ENCODE measurements around the gene GLI1.

DNA sequence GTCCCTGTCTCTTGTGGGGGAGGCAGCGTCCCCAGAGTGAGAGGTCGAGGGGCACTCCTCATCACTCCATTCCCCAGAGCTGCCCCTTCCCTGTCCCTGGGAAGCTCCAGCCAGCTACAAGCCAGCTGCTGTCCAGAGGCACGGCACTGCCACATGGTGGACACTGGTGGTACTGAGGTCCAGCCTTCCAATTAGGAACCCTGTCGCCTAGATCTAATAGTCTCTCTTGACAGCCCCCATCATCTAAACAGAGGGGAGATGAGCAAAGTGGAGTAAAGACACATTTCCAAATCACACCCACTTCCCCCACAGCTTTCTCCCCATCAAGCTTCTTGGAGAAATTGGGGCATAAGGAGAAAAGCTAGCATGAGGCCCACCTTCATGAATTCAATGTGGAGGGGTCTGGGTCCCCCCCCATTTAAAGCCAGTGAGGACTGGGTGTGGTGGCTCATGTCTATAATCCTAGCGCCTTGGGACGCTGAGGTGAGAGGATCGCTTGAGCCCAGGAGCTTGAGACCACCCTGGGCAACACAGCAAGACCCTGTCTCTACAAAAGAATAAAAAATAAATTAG is 6.6 kb upstream of the GLI1 start:
- TF ChIP-seq, protein P1, sequence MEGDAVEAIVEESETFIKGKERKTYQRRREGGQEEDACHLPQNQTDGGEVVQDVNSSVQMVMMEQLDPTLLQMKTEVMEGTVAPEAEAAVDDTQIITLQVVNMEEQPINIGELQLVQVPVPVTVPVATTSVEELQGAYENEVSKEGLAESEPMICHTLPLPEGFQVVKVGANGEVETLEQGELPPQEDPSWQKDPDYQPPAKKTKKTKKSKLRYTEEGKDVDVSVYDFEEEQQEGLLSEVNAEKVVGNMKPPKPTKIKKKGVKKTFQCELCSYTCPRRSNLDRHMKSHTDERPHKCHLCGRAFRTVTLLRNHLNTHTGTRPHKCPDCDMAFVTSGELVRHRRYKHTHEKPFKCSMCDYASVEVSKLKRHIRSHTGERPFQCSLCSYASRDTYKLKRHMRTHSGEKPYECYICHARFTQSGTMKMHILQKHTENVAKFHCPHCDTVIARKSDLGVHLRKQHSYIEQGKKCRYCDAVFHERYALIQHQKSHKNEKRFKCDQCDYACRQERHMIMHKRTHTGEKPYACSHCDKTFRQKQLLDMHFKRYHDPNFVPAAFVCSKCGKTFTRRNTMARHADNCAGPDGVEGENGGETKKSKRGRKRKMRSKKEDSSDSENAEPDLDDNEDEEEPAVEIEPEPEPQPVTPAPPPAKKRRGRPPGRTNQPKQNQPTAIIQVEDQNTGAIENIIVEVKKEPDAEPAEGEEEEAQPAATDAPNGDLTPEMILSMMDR (IDR thresholded peaks at IDR 0.05 in 8 of 11, conservative IDR thresholded peaks at IDR 0.05 in 3 of 11) = peak; percentile 67 to 87 (median 83)
- peak in 2 of 3 donors; percentile 36 to 43 for TF ChIP-seq POLR2AphosphoS5 (IDR thresholded peaks at IDR 0.05)
